ENCODE data around the gene SLC26A11.

- TF ChIP-seq EZH2 (IDR thresholded peaks at IDR 0.05; ENCODE audit: insufficient read depth, poor library complexity, severe bottlenecking): no peak
- TF ChIP-seq EZH2phosphoT487 (IDR thresholded peaks at IDR 0.05; ENCODE audit: insufficient read depth, low read depth): no peak
Observed at GRCh38 chr17:80295146-80295545, 74.9 kb downstream of the SLC26A11 start.
